GM06990 (cell line): ENCODE data around the gene RPA3.

Experiments used
- DNase-seq: peaks from one replicate; pipeline ENCODE4 v3.0.0-alpha.2; 2011; ENCODE audit not compliant: insufficient read length; ENCODE audit errors: extremely low read depth
- H3K27me3 ChIP-seq: replicated peaks from 2 replicates; pipeline ENCODE4 v1.6.0; 2011; ENCODE audit warnings: low read length; ENCODE audit not compliant: control insufficient read depth, insufficient read depth
- H3K36me3 ChIP-seq: 2 replicates; pipeline ENCODE4 v1.5.1; 2011; ENCODE audit warnings: low read length; ENCODE audit not compliant: control insufficient read depth, insufficient read depth
- H3K4me3 ChIP-seq: replicated peaks from 2 replicates; pipeline ENCODE4 v1.5.1; 2011; ENCODE audit warnings: low read depth, mild to moderate bottlenecking, control low read depth, low read length
- TF ChIP-seq, protein P1 (sequence below): IDR thresholded peaks from 2 replicates; pipeline ENCODE4 v1.5.1; 2011; ENCODE audit warnings: low read length, control low read depth, mild to moderate bottlenecking, inconsistent platforms; ENCODE audit not compliant: insufficient read depth, poor library complexity, severe bottlenecking

Gene RPA3

GRCh38 chr7:7693881-7694280, 24.5 kb downstream of the RPA3 start:
- TF ChIP-seq, protein P1, sequence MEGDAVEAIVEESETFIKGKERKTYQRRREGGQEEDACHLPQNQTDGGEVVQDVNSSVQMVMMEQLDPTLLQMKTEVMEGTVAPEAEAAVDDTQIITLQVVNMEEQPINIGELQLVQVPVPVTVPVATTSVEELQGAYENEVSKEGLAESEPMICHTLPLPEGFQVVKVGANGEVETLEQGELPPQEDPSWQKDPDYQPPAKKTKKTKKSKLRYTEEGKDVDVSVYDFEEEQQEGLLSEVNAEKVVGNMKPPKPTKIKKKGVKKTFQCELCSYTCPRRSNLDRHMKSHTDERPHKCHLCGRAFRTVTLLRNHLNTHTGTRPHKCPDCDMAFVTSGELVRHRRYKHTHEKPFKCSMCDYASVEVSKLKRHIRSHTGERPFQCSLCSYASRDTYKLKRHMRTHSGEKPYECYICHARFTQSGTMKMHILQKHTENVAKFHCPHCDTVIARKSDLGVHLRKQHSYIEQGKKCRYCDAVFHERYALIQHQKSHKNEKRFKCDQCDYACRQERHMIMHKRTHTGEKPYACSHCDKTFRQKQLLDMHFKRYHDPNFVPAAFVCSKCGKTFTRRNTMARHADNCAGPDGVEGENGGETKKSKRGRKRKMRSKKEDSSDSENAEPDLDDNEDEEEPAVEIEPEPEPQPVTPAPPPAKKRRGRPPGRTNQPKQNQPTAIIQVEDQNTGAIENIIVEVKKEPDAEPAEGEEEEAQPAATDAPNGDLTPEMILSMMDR: no peak
- Histone ChIP-seq H3K36me3 (no peaks in the 10 kb centered on the region), H3K4me3 (no peak overlapping the region), H3K27me3 (no peaks in the 10 kb centered on the region)
- no peak for DNase-seq

GRCh38 chr7:7688956-7689355, 29.5 kb downstream of the RPA3 start:
- Histone ChIP-seq H3K27me3 (no peaks in the 10 kb centered on the region), H3K4me3 (no peak overlapping the region), H3K36me3 (no peaks in the 10 kb centered on the region)
- no peak for DNase-seq
- TF ChIP-seq, protein P1: no peak

GRCh38 chr7:7688310-7688709, 30.1 kb downstream of the RPA3 start:
- Histone ChIP-seq H3K36me3 (no peaks in the 10 kb centered on the region), H3K4me3 (no peak overlapping the region), H3K27me3 (no peaks in the 10 kb centered on the region)
- DNase-seq: no peak
- TF ChIP-seq, protein P1: no peak

GRCh38 chr7:7687800-7688199, 30.6 kb downstream of the RPA3 start:
- no peak for DNase-seq
- TF ChIP-seq, protein P1: no peak
- no peaks in the 10 kb centered on the region for H3K27me3 ChIP-seq
- H3K4me3 ChIP-seq: no peak overlapping the region
- no peaks in the 10 kb centered on the region for H3K36me3 ChIP-seq

GRCh38 chr7:7686811-7687508, 31.4 kb downstream of the RPA3 start:
- no peaks in the 10 kb centered on the region for H3K27me3 ChIP-seq
- H3K4me3 ChIP-seq: no peak overlapping the region
- H3K36me3 ChIP-seq: no peaks in the 10 kb centered on the region
- no peak for DNase-seq
- TF ChIP-seq, protein P1: no peak

DNA sequence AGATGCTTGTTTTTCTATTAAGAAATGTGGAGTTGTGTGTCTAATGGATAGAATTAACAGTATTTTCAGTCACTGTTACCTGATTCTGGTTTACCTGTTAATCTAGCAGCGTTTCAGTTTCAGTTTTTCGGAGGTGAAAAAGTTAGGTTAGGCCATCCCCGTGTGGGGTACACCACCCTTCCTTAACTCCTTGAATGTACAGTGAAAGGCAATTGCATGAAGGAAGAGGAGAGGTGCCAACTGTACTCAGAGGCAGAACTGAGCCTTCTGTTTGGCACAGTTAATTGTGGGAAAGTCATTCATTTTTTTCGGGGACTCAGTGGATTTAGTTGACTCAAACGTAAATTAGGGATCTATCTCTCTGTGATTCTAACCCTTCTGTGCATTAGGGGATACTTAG, 35.5 kb downstream of the RPA3 start:
- Histone ChIP-seq H3K27me3 (no peaks in the 10 kb centered on the region), H3K36me3 (no peaks in the 10 kb centered on the region), H3K4me3 (no peak overlapping the region)
- DNase-seq: no peak
- TF ChIP-seq, protein P1: no peak
